ENCODE results near the gene ZNRF1.
"Not testable (repeated sequence)": the region's sequence is repeated elsewhere in the genome, so short reads cannot be mapped to it uniquely, and the experiment has no call there.

Gene ZNRF1

GRCh38 chr16:75003931-75004330, 5.1 kb downstream of the ZNRF1 start:
- no peak for DNase-seq

- DNase-seq: no peak
Measured at GRCh38 chr16:75004460-75004859, 5.6 kb downstream of the ZNRF1 start.

- no peak for DNase-seq
Measured at GRCh38 chr16:75005697-75006096, 6.9 kb downstream of the ZNRF1 start.

GRCh38 chr16:75007443-75007842, 8.6 kb downstream of the ZNRF1 start:
- no peak for DNase-seq

GRCh38 chr16:75010427-75010826, 11.6 kb downstream of the ZNRF1 start:
- no peak for DNase-seq

GRCh38 chr16:75011634-75012307, 12.9 kb downstream of the ZNRF1 start:
- peak; percentile 92 for DNase-seq

- no peak for DNase-seq
Measured at GRCh38 chr16:75012380-75013081, 13.7 kb downstream of the ZNRF1 start.

- not testable (repeated sequence) for DNase-seq
Measured at GRCh38 chr16:75013123-75013522, 14.3 kb downstream of the ZNRF1 start.

GRCh38 chr16:75014318-75014717, 15.5 kb downstream of the ZNRF1 start:
- DNase-seq: no peak

- not testable (repeated sequence) for DNase-seq
Measured at GRCh38 chr16:75016451-75017081, 17.7 kb downstream of the ZNRF1 start.

GRCh38 chr16:75017670-75018525, 19.1 kb downstream of the ZNRF1 start:
- DNase-seq: no peak

- no peak for DNase-seq
Measured at GRCh38 chr16:75019007-75019406, 20.2 kb downstream of the ZNRF1 start.

GRCh38 chr16:75019586-75019985, 20.8 kb downstream of the ZNRF1 start:
- no peak for DNase-seq

GRCh38 chr16:75021410-75021809, 22.6 kb downstream of the ZNRF1 start:
- DNase-seq: no peak

GRCh38 chr16:75022567-75022966, 23.7 kb downstream of the ZNRF1 start:
- DNase-seq: peak; percentile 13

GRCh38 chr16:75023009-75023408, 24.2 kb downstream of the ZNRF1 start:
- peak; percentile 42 for DNase-seq

- DNase-seq: no peak
Measured at GRCh38 chr16:75024182-75024581, 25.4 kb downstream of the ZNRF1 start.

GRCh38 chr16:75024594-75024993, 25.8 kb downstream of the ZNRF1 start:
- DNase-seq: no peak

GRCh38 chr16:75025761-75026160, 26.9 kb downstream of the ZNRF1 start:
- DNase-seq: peak; percentile 65

- peak; percentile 83 for DNase-seq
Measured at GRCh38 chr16:75026239-75026891, 27.5 kb downstream of the ZNRF1 start.

- no peak for DNase-seq
Measured at GRCh38 chr16:75026892-75027391, 28.1 kb downstream of the ZNRF1 start.
